ENCODE measurements around the gene TIAM1.

GRCh38 chr21:31372471-31372765, 28.4 kb upstream of the TIAM1 start:
- TF ChIP-seq GATA2 (IDR thresholded peaks at IDR 0.05; ENCODE audit: low read depth, low read length) (no peak), GATA3 (IDR thresholded peaks at IDR 0.05; ENCODE audit: low read depth, low read length) (no peak)

All from SH-SY5Y (cell line).